Measurements from ENCODE around the gene ABCB8.

DNA sequence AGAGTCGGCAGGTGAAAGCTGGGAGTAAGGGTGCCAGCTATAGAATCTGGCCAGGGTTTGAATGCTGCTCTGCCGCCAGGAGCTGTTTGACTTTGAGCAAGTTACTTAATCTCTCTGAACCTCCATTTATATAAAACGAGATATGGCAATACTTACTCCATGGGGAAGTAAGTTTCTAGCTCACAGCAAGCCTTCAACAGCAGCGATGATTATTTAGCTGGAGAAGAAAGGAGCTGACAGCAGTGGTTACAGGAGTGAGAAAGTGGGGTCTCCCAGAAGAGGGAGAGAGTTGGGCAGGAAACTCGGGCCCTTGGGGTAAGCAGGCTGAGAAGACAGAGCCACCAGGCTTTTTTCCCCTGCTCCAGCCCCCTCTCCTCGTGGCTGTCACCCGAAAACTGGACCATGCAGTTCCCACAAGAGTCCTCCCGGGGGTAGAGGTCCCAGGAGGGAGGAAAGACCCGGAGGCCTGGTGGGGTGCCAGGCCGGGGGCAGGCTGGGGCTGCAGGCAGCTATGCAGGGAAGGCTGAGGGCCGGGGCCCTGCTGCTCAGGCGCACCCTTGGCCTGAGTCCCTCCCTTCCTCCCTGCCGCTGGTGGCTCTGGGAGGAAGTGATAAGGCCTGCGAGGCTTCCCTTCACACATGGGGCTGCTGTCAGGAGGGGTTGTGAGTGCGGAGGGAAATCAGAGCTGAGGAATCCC is 34.0 kb upstream of the ABCB8 start:
- TF ChIP-seq CTCF (conservative IDR thresholded peaks at IDR 0.05), result no peak
- no peak for TF ChIP-seq ZFX (IDR thresholded peaks at IDR 0.05)

Measured in C4-2B (cell line).